Hepatocyte (in vitro differentiated cells): ENCODE data around the gene SDC3. TPM values are rescaled to one million over a fixed set of nuclear protein-coding genes. Genes with fewer than 3 reads are reported as not detected.
A peak's percentile ranks its signal among the peaks of the same experiment; 100 is the strongest.

Experiments used
- DNase-seq: peaks from one replicate; pipeline ENCODE4 v3.0.0-alpha.2; 2016; ENCODE audit warnings: low spot score
- H2AFZ ChIP-seq: fragments of 200-600 bp; sonication (generic); 2 replicates; pipeline ENCODE4 v1.6.0; 2016; ENCODE audit warnings: antibody characterized with exemption, mild to moderate bottlenecking
- H3K27ac ChIP-seq: fragments of 200-600 bp; sonication (generic); 2 replicates; pipeline ENCODE4 v1.5.1; 2016; ENCODE audit warnings: mild to moderate bottlenecking
- H3K27me3 ChIP-seq: fragments of 200-600 bp; sonication (generic); 2 replicates; pipeline ENCODE4 v1.6.1; 2016
- H3K36me3 ChIP-seq: fragments of 200-600 bp; sonication (generic); replicated peaks from 2 replicates; pipeline ENCODE4 v1.5.1; 2016; ENCODE audit warnings: low read depth; ENCODE audit not compliant: insufficient read depth
- H3K4me1 ChIP-seq: fragments of 200-600 bp; sonication (generic); 2 replicates; pipeline ENCODE4 v1.5.1; 2016; ENCODE audit warnings: mild to moderate bottlenecking, moderate library complexity; ENCODE audit not compliant: insufficient read depth
- H3K4me2 ChIP-seq: fragments of 200-600 bp; sonication (generic); 2 replicates; pipeline ENCODE4 v1.6.0; 2016
- H3K4me3 ChIP-seq: fragments of 200-600 bp; sonication (generic); 2 replicates; pipeline ENCODE4 v1.5.1; 2016; ENCODE audit warnings: mild to moderate bottlenecking
- H3K79me2 ChIP-seq: fragments of 200-600 bp; sonication (generic); 2 replicates; pipeline ENCODE4 v1.6.0; 2017; ENCODE audit warnings: mild to moderate bottlenecking
- H3K9me2 ChIP-seq: fragments of 200-600 bp; sonication (generic); replicated peaks from 2 replicates; pipeline ENCODE4 v1.6.0; 2017; ENCODE audit warnings: mild to moderate bottlenecking; ENCODE audit not compliant: insufficient read depth
- H3K9me3 ChIP-seq: fragments of 200-600 bp; sonication (generic); 2 replicates; pipeline ENCODE4 v1.5.1; 2016; ENCODE audit warnings: low read depth, mild to moderate bottlenecking
- H4K20me1 ChIP-seq: fragments of 200-600 bp; sonication (generic); 2 replicates; pipeline ENCODE4 v1.6.0; 2016; ENCODE audit warnings: mild to moderate bottlenecking; ENCODE audit not compliant: insufficient read depth, poor library complexity, severe bottlenecking
- EZH2 ChIP-seq: fragments of 200-600 bp; sonication (generic); IDR thresholded peaks from 2 replicates; pipeline ENCODE4 v1.6.1; 2016; ENCODE audit warnings: antibody characterized with exemption, mild to moderate bottlenecking, borderline replicate concordance
- EZH2phosphoT487 ChIP-seq: fragments of 200-600 bp; sonication (generic); IDR thresholded peaks from one replicate; pipeline ENCODE4 v1.6.1; 2018; ENCODE audit warnings: antibody characterized with exemption, mild to moderate bottlenecking, low read depth, moderate library complexity; ENCODE audit not compliant: unreplicated experiment, severe bottlenecking
- WGBS: methylation state at CpG from one replicate; pipeline ENCODE4 v1.1.6; 2016; ENCODE audit warnings: low lambda C conversion rate; ENCODE audit errors: missing lambda C conversion rate; 5-methylcytosine and 5-hydroxymethylcytosine counted together
- polyA plus RNA-seq: library from polyadenylated mRNA; unstranded; fragments of >200 nt; fragmentation: Nextera tagmentation; extraction: Ambion mirVana; gene quantifications from 2 replicates; pipeline ENCODE4 v1.2.1, GENCODE V29; 2016
- total RNA-seq: library from RNA; depleted of rRNA; stranded (reverse); fragments of >200 nt; gene quantifications from 2 replicates; pipeline ENCODE4 v1.2.3, GENCODE V29; 2014
- TF ChIP-seq, protein P1 (sequence below): fragments of 200-600 bp; sonication (generic); IDR thresholded peaks from 2 replicates; pipeline ENCODE4 v1.5.1; 2016; ENCODE audit warnings: antibody characterized with exemption, mild to moderate bottlenecking; ENCODE audit not compliant: poor library complexity

Gene SDC3
- total and polyA plus RNA-seq, 2 experiments from 2014 or later, result 33.5 to 60.0 TPM

DNA sequence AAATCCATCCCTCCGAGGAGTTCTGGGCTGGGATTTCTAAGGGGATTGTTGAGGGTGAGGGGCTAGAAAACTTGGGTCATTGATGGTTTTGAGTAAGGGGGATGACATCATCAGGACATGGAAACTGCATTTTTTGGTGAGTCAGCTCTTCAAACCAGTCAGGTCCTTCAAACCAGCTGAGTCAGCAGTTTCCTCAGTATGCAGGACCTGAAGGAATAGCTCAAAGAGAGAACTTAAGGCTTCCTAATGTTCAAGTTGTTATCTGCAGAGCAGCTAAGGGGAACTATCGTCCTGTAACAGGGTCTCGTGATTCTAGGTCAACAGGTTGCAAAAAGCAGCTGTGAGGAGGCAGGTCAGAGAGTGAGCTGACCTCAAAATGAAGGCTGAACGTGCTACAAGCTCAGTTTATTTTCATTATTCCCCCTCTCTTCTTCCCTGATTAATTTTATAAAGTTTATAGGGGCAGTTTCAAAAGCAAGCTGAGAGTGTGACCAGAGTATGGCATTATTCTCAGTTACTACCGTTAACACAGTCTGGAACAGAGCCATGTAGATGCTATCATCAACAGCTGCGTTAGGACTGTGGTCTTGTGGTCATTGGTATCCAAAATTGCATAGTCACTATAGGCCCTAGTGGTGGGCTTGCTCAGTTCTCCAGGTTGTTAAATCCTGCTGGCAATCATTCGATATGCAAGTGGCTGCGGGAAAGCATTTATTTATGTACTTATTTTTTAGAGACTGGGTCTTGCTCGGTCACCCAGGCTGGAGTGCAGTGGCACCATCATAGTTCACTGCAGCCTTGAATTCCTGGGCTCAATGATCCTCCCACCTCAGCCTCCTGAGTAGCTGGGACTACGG, 10.7 kb upstream of the SDC3 start:
- Histone ChIP-seq H3K36me3 (no peaks in the 10 kb centered on the region), H2AFZ (no peak overlapping the region), H3K9me2 (no peaks in the 10 kb centered on the region), H4K20me1 (no peaks in the 10 kb centered on the region), H3K27me3 (no peaks in the 10 kb centered on the region), H3K4me1 (no peaks in the 10 kb centered on the region), H3K9me3 (no peaks in the 10 kb centered on the region), H3K4me3 (no peak overlapping the region), H3K4me2 (no peak overlapping the region), H3K79me2 (no peaks in the 10 kb centered on the region), H3K27ac (peak overlapping the region; percentile 78)
- WGBS, result 71% methylated on average over 10 of the region's 10 CpGs
- peak; percentile 80 for DNase-seq
- TF ChIP-seq, protein P1, sequence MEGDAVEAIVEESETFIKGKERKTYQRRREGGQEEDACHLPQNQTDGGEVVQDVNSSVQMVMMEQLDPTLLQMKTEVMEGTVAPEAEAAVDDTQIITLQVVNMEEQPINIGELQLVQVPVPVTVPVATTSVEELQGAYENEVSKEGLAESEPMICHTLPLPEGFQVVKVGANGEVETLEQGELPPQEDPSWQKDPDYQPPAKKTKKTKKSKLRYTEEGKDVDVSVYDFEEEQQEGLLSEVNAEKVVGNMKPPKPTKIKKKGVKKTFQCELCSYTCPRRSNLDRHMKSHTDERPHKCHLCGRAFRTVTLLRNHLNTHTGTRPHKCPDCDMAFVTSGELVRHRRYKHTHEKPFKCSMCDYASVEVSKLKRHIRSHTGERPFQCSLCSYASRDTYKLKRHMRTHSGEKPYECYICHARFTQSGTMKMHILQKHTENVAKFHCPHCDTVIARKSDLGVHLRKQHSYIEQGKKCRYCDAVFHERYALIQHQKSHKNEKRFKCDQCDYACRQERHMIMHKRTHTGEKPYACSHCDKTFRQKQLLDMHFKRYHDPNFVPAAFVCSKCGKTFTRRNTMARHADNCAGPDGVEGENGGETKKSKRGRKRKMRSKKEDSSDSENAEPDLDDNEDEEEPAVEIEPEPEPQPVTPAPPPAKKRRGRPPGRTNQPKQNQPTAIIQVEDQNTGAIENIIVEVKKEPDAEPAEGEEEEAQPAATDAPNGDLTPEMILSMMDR, result no peak
- no peak for TF ChIP-seq EZH2
- TF ChIP-seq EZH2phosphoT487, result no peak

DNA sequence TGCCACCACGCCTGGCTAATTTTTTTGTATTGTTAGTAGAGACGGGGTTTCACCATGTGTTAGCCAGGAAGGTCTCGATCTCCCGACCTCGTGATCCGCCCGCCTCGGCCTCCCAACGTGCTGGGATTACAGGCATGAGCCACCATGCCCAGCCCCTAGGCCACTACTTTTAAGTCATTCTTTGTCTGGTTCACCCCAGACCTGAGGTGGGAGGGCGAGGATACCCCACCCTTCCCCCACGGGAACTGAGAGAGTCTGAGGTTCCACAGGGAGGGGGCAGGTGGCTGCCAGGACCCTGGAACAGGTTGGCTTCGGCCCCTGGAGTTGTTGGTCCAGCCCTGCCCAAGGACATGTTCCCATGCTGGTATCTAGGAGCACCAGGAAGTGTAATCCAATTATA, 7.7 kb upstream of the SDC3 start:
- WGBS, result 91% methylated on average over 12 of the region's 12 CpGs
- Histone ChIP-seq H3K4me2 (no peak overlapping the region), H3K9me3 (no peaks in the 10 kb centered on the region), H2AFZ (no peak overlapping the region), H3K4me1 (peaks cover 4% of the 10 kb centered on the region), H4K20me1 (no peaks in the 10 kb centered on the region), H3K36me3 (no peaks in the 10 kb centered on the region), H3K27ac (no peak overlapping the region), H3K9me2 (no peaks in the 10 kb centered on the region), H3K79me2 (no peaks in the 10 kb centered on the region), H3K27me3 (no peaks in the 10 kb centered on the region), H3K4me3 (no peak overlapping the region)
- DNase-seq, result no peak
- TF ChIP-seq EZH2, result no peak
- no peak for TF ChIP-seq EZH2phosphoT487
- TF ChIP-seq, protein P1, result no peak

DNA sequence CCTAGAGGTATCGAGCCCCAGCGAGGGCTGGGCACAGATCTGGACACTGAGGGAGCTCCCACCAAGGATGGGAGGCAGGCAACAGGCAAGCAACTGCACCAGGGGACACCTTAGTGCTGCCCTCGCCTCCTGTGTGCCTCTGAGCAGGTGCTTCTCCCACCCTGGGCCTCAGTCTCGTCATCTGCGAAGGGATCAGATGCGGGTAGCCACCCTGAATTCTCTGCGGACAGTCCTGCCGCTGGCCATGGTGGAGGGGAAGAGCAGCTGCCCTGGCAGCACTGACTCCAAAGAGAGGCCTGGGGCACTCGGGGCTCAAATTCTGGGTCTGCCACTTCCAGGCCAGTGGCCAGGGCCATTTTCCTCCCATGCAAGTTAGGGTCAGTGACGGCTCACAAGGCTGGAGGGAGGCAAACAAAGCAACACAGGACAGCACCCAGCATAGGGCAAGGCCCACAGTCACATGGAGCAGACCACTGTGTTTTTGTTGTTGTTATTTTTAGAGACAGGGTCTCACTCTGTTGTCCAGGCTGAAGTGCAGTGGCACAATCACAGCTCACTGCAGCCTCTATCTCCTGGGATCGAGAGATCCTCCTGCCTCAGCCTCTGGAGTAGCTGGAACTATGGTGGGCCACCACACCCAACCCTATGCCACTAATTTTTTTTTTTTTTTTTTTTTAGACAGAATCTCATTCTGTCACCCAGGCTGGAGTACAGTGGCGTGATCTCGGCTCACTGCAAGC, 7.1 kb upstream of the SDC3 start:
- no peak overlapping the region for H3K4me2 ChIP-seq
- 96% methylated on average over 13 of the region's 13 CpGs for WGBS
- H3K9me3 ChIP-seq, result no peaks in the 10 kb centered on the region
- no peaks in the 10 kb centered on the region for H3K79me2 ChIP-seq
- H4K20me1 ChIP-seq, result no peaks in the 10 kb centered on the region
- no peaks in the 10 kb centered on the region for H3K36me3 ChIP-seq
- H2AFZ ChIP-seq, result no peak overlapping the region
- H3K9me2 ChIP-seq, result no peaks in the 10 kb centered on the region
- H3K4me3 ChIP-seq, result no peak overlapping the region
- TF ChIP-seq EZH2, result no peak
- TF ChIP-seq, protein P1, result no peak
- H3K27me3 ChIP-seq, result no peaks in the 10 kb centered on the region
- no peak for DNase-seq
- no peak overlapping the region for H3K27ac ChIP-seq
- peaks cover 8% of the 10 kb centered on the region for H3K4me1 ChIP-seq
